HEK293 (cell line): ENCODE data around the gene FAM171A1.

ENCODE experiments used
- BCL6B ChIP-seq: fragments of 450-650 bp; formaldehyde crosslinking; IDR thresholded peaks from 2 replicates; pipeline ENCODE4 v1.5.1; 2017; ENCODE audit warnings: missing biosample characterization, missing genetic modification characterization
- ELK4 ChIP-seq: IDR thresholded peaks from 2 replicates; pipeline ENCODE4 v1.6.1; 2011; ENCODE audit warnings: mild to moderate bottlenecking, low read depth, low read length, borderline replicate concordance
- GLIS2 ChIP-seq: fragments of 450-650 bp; formaldehyde crosslinking; IDR thresholded peaks from 2 replicates; pipeline ENCODE4 v1.5.1; 2016; ENCODE audit warnings: missing biosample characterization, missing genetic modification characterization
- KLF1 ChIP-seq: fragments of 450-650 bp; formaldehyde crosslinking; IDR thresholded peaks from 2 replicates; pipeline ENCODE4 v1.5.1; 2016; ENCODE audit warnings: missing biosample characterization, missing genetic modification characterization
- KLF10 ChIP-seq: fragments of 450-650 bp; IDR thresholded peaks from 2 replicates; pipeline ENCODE4 v1.5.1; 2018; ENCODE audit warnings: missing biosample characterization, mild to moderate bottlenecking, missing genetic modification characterization
- KLF17 ChIP-seq: fragments of 450-650 bp; formaldehyde crosslinking; IDR thresholded peaks from 2 replicates; pipeline ENCODE4 v1.5.1; 2016; ENCODE audit warnings: missing biosample characterization, missing genetic modification characterization
- KLF9 ChIP-seq: fragments of 450-650 bp; formaldehyde crosslinking; IDR thresholded peaks from 2 replicates; pipeline ENCODE4 v1.5.1; 2016; ENCODE audit warnings: missing biosample characterization, missing genetic modification characterization, low read depth
- PATZ1 ChIP-seq: fragments of 450-650 bp; formaldehyde crosslinking; IDR thresholded peaks from 2 replicates; pipeline ENCODE4 v1.5.1; 2016; ENCODE audit warnings: missing biosample characterization, missing genetic modification characterization
- SP2 ChIP-seq: fragments of 450-650 bp; formaldehyde crosslinking; IDR thresholded peaks from 2 replicates; pipeline ENCODE4 v1.5.1; 2016; ENCODE audit warnings: missing biosample characterization, missing genetic modification characterization
- SP3 ChIP-seq: fragments of 450-650 bp; formaldehyde crosslinking; IDR thresholded peaks from 2 replicates; pipeline ENCODE4 v1.5.1; 2016; ENCODE audit warnings: missing biosample characterization, missing genetic modification characterization
- YY1 ChIP-seq: fragments of 450-650 bp; formaldehyde crosslinking; IDR thresholded peaks from 2 replicates; pipeline ENCODE4 v1.5.1; 2018; ENCODE audit warnings: missing biosample characterization, missing genetic modification characterization
- ZBTB20 ChIP-seq: fragments of 450-650 bp; formaldehyde crosslinking; IDR thresholded peaks from 2 replicates; pipeline ENCODE4 v1.5.1; 2016; ENCODE audit warnings: missing biosample characterization, missing genetic modification characterization
- ZBTB49 ChIP-seq: fragments of 450-650 bp; formaldehyde crosslinking; IDR thresholded peaks from 2 replicates; pipeline ENCODE4 v1.5.1; 2016; ENCODE audit warnings: missing biosample characterization, missing genetic modification characterization, low read depth
- ZEB2 ChIP-seq: fragments of 450-650 bp; formaldehyde crosslinking; IDR thresholded peaks from 2 replicates; pipeline ENCODE4 v1.5.1; 2016; ENCODE audit warnings: missing biosample characterization, missing genetic modification characterization
- ZNF174 ChIP-seq: fragments of 450-650 bp; formaldehyde crosslinking; IDR thresholded peaks from 2 replicates; pipeline ENCODE4 v1.5.0; 2017; ENCODE audit warnings: missing biosample characterization, mild to moderate bottlenecking, missing genetic modification characterization
- ZNF23 ChIP-seq: fragments of 450-650 bp; formaldehyde crosslinking; IDR thresholded peaks from 2 replicates; pipeline ENCODE4 v1.5.1; 2016; ENCODE audit warnings: missing biosample characterization, missing genetic modification characterization, borderline replicate concordance
- ZNF274 ChIP-seq, 2 experiments: fragments of 200-500 bp in 1 of 2; fragments of 450-650 bp in 1 of 2; sonication (Bioruptor generic) in 1 of 2; formaldehyde crosslinking in 1 of 2; IDR thresholded peaks; 2 replicates each; pipeline versions ENCODE4 v1.5.1 to v1.6.1; 2014 to 2016; ENCODE audit warnings: borderline replicate concordance in 1 of 2, inconsistent platforms in 1 of 2, low read length in 1 of 2, missing biosample characterization in 1 of 2, missing genetic modification characterization in 1 of 2
- ZNF280C ChIP-seq: fragments of 450-650 bp; formaldehyde crosslinking; IDR thresholded peaks from 2 replicates; pipeline ENCODE4 v1.5.1; 2016; ENCODE audit warnings: missing biosample characterization, missing genetic modification characterization
- ZNF341 ChIP-seq: fragments of 450-650 bp; formaldehyde crosslinking; IDR thresholded peaks from 2 replicates; pipeline ENCODE4; 2016; ENCODE audit warnings: low read depth, missing biosample characterization, missing genetic modification characterization
- ZNF391 ChIP-seq: fragments of 450-650 bp; formaldehyde crosslinking; IDR thresholded peaks from 2 replicates; pipeline ENCODE4 v1.5.1; 2016; ENCODE audit warnings: low read depth, missing biosample characterization, missing genetic modification characterization, borderline replicate concordance
- ZNF48 ChIP-seq: fragments of 450-650 bp; formaldehyde crosslinking; IDR thresholded peaks from 2 replicates; pipeline ENCODE4 v1.5.1; 2016; ENCODE audit warnings: missing biosample characterization, missing genetic modification characterization
- ZNF501 ChIP-seq: fragments of 450-650 bp; formaldehyde crosslinking; IDR thresholded peaks from 2 replicates; pipeline ENCODE4 v1.5.1; 2016; ENCODE audit warnings: missing biosample characterization, missing genetic modification characterization
- ZNF600 ChIP-seq: fragments of 450-650 bp; formaldehyde crosslinking; IDR thresholded peaks from 2 replicates; pipeline ENCODE4 v1.5.1; 2016; ENCODE audit warnings: missing biosample characterization, missing genetic modification characterization
- ZNF621 ChIP-seq: fragments of 450-650 bp; formaldehyde crosslinking; IDR thresholded peaks from 2 replicates; pipeline ENCODE4 v1.5.1; 2017; ENCODE audit warnings: missing biosample characterization, missing genetic modification characterization
- ZNF701 ChIP-seq: fragments of 450-650 bp; formaldehyde crosslinking; IDR thresholded peaks from 2 replicates; pipeline ENCODE4 v1.5.1; 2016; ENCODE audit warnings: missing biosample characterization, missing genetic modification characterization
- ZNF792 ChIP-seq: fragments of 450-650 bp; formaldehyde crosslinking; IDR thresholded peaks from 2 replicates; pipeline ENCODE4 v1.5.1; 2016; ENCODE audit warnings: missing biosample characterization, missing genetic modification characterization
- ZSCAN23 ChIP-seq: fragments of 450-650 bp; formaldehyde crosslinking; IDR thresholded peaks from 2 replicates; pipeline ENCODE4 v1.5.1; 2016; ENCODE audit warnings: missing biosample characterization, missing genetic modification characterization

Gene FAM171A1

GRCh38 chr10:15168291-15168785 is 202.8 kb downstream of the FAM171A1 start, which contains the start of gene NMT2 (continued):
- TF ChIP-seq ZEB2 (tag by site-specific recombination) (peak; percentile 61), ZBTB20 (tag by site-specific recombination) (peak; percentile 54), GLIS2 (tag by site-specific recombination) (peak; percentile 40), ZNF792 (tag by site-specific recombination) (no peak), ZNF600 (peak; percentile 88), ZBTB49 (tag by site-specific recombination) (no peak), ZSCAN23 (tag by site-specific recombination) (no peak), ZNF23 (tag by site-specific recombination) (no peak), PATZ1 (tag by site-specific recombination) (peak; percentile 61), KLF1 (peak; percentile 71), BCL6B (tag by site-specific recombination) (no peak), ELK4 (no peak), ZNF701 (no peak), KLF9 (tag by site-specific recombination) (peak; percentile 66), ZNF174 (no peak), ZNF341 (peak; percentile 77), SP2 (tag by site-specific recombination) (peak; percentile 31; the same call in 1 of the 2 replicates), ZNF274 (IDR thresholded peaks at IDR 0.05; ENCODE audit: low read length) (no peak), ZNF274 (tag by site-specific recombination; IDR thresholded peaks at IDR 0.05; ENCODE audit: borderline replicate concordance) (no peak), ZNF621 (tag by site-specific recombination) (no peak), SP3 (tag by site-specific recombination) (peak; percentile 55), KLF17 (tag by site-specific recombination) (peak; percentile 69; the same call in 1 of the 2 replicates), YY1 (tag by site-specific recombination) (peak; percentile 89), KLF10 (peak; percentile 65; the same call in 1 of the 2 replicates), ZNF48 (tag by site-specific recombination) (no peak), ZNF280C (tag by site-specific recombination) (no peak), ZNF391 (0 out of 2 replicates have a peak, but pooled peaks have one; percentile 27), ZNF501 (tag by site-specific recombination) (0 out of 2 replicates have a peak, but pooled peaks have one; percentile 20)
